ENCODE results near the gene PSEN1. TPM values are rescaled to one million over a fixed set of nuclear protein-coding genes. Genes with fewer than 3 reads are reported as not detected.

Gene PSEN1
- total and polyA plus RNA-seq, 10 of the 15 experiments (the other 5 are each of a cell fraction or from before 2014, with no cell fraction given) = 8.9 to 32.3 (median 21.8) TPM

DNA sequence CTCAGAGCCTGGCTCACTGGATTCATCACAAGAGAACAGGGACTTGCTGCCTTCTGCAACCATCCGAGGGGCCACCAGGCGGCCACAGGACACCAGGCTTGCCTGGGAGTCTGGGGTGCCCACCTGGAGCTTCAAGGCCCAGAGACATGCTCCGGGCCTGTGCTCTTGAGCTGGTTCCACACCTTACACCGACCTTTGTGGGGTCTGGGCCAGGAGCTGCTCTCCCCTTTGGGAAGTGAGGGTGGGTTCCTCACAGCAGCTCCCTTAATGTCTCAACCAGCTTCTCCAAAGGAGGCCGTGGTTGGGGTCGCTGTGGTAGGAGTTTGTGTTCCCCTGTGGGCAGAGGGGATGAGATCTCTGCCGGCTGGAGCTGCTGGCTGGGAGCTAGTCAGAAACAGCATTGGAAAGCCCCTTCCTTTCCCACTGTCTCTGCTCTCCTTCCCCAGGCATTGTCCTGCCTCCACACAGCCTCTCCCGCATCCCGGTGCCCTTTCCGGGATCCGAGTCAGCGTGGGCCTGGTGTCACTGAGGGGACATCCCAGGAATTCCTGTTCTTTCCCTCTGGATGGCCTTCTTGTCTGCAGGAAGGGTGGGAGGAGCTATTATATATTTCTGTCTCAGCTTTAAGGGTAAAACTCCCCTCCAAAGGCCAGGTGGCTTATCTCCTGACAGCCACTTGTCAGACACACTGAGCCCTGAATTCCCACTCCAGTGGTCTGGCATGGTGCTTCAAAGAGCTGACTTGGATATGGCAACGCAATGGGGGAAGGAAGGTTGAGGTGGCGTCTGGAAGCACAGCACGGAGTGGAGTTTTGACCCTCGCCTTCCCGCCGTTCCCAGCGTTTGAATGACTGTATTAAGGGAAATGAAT is 95.9 kb downstream of the PSEN1 start:
- POLR2A ChIA-PET = interaction anchor here (0.8 to 2.9 kb wide), 5 partner anchors 9 to 231 kb away, joined by 3 to 14 read pairs (median 5); no protein-coding TSS in a partner anchor
- no peak for TF ChIP-seq KAT2A (conservative IDR thresholded peaks at IDR 0.05; ENCODE audit: control insufficient read depth, low read depth, low read length)
- TF ChIP-seq ZZZ3 (IDR thresholded peaks at IDR 0.05; ENCODE audit: control insufficient read depth, insufficient read length, low read depth) = no peak
- TF ChIP-seq, protein P1, sequence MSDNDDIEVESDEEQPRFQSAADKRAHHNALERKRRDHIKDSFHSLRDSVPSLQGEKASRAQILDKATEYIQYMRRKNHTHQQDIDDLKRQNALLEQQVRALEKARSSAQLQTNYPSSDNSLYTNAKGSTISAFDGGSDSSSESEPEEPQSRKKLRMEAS (IDR thresholded peaks at IDR 0.05; ENCODE audit: low read depth, low read length) = no peak
- no peak for TF ChIP-seq KLF5 (IDR thresholded peaks at IDR 0.05; ENCODE audit: partially characterized antibody)
- no peak for TF ChIP-seq ZNF217 (IDR thresholded peaks at IDR 0.05)
- TF ChIP-seq, protein P2, sequence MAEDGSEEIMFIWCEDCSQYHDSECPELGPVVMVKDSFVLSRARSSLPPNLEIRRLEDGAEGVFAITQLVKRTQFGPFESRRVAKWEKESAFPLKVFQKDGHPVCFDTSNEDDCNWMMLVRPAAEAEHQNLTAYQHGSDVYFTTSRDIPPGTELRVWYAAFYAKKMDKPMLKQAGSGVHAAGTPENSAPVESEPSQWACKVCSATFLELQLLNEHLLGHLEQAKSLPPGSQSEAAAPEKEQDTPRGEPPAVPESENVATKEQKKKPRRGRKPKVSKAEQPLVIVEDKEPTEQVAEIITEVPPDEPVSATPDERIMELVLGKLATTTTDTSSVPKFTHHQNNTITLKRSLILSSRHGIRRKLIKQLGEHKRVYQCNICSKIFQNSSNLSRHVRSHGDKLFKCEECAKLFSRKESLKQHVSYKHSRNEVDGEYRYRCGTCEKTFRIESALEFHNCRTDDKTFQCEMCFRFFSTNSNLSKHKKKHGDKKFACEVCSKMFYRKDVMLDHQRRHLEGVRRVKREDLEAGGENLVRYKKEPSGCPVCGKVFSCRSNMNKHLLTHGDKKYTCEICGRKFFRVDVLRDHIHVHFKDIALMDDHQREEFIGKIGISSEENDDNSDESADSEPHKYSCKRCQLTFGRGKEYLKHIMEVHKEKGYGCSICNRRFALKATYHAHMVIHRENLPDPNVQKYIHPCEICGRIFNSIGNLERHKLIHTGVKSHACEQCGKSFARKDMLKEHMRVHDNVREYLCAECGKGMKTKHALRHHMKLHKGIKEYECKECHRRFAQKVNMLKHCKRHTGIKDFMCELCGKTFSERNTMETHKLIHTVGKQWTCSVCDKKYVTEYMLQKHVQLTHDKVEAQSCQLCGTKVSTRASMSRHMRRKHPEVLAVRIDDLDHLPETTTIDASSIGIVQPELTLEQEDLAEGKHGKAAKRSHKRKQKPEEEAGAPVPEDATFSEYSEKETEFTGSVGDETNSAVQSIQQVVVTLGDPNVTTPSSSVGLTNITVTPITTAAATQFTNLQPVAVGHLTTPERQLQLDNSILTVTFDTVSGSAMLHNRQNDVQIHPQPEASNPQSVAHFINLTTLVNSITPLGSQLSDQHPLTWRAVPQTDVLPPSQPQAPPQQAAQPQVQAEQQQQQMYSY (CRISPR knock-in tag; IDR thresholded peaks at IDR 0.05) = no peak
- TF ChIP-seq, protein P3, sequence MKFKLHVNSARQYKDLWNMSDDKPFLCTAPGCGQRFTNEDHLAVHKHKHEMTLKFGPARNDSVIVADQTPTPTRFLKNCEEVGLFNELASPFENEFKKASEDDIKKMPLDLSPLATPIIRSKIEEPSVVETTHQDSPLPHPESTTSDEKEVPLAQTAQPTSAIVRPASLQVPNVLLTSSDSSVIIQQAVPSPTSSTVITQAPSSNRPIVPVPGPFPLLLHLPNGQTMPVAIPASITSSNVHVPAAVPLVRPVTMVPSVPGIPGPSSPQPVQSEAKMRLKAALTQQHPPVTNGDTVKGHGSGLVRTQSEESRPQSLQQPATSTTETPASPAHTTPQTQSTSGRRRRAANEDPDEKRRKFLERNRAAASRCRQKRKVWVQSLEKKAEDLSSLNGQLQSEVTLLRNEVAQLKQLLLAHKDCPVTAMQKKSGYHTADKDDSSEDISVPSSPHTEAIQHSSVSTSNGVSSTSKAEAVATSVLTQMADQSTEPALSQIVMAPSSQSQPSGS (IDR thresholded peaks at IDR 0.05; ENCODE audit: low read length) = no peak
- TF ChIP-seq RUNX3 (IDR thresholded peaks at IDR 0.05; ENCODE audit: low read length) = peak; percentile 22; the same call in 1 of the 2 replicates
- no peak for TF ChIP-seq STAT1 (conservative IDR thresholded peaks at IDR 0.05)
- no peak for TF ChIP-seq FOXM1 (IDR thresholded peaks at IDR 0.05; ENCODE audit: low read depth, low read length)
- TF ChIP-seq PAX8 (IDR thresholded peaks at IDR 0.05) = no peak
- TF ChIP-seq, protein P4, sequence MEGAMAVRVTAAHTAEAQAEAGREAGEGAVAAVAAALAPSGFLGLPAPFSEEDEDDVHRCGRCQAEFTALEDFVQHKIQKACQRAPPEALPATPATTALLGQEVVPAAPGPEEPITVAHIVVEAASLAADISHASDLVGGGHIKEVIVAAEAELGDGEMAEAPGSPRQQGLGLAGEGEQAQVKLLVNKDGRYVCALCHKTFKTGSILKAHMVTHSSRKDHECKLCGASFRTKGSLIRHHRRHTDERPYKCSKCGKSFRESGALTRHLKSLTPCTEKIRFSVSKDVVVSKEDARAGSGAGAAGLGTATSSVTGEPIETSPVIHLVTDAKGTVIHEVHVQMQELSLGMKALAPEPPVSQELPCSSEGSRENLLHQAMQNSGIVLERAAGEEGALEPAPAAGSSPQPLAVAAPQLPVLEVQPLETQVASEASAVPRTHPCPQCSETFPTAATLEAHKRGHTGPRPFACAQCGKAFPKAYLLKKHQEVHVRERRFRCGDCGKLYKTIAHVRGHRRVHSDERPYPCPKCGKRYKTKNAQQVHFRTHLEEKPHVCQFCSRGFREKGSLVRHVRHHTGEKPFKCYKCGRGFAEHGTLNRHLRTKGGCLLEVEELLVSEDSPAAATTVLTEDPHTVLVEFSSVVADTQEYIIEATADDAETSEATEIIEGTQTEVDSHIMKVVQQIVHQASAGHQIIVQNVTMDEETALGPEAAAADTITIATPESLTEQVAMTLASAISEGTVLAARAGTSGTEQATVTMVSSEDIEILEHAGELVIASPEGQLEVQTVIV (IDR thresholded peaks at IDR 0.05; ENCODE audit: borderline replicate concordance, partially characterized antibody) = no peak
- no peak for TF ChIP-seq HCFC1 (IDR thresholded peaks at IDR 0.05; ENCODE audit: low read length)
- no peak for TF ChIP-seq PML (IDR thresholded peaks at IDR 0.05; ENCODE audit: low read length)
- TF ChIP-seq TCF3 (IDR thresholded peaks at IDR 0.05; ENCODE audit: borderline replicate concordance, insufficient read depth, low read depth, low read length) = 0 out of 2 replicates have a peak, but pooled peaks have one; percentile 39

More for the DNA sequence above, 95.9 kb downstream of the PSEN1 start:
- RAD21 ChIA-PET (ENCODE audit: unreplicated experiment) = interaction anchor here (0.5 to 3.0 kb wide), 23 partner anchors 9 to 401 kb away, joined by 3 to 55 read pairs (median 4); partner anchors contain the start of genes NUMB, PSEN1 and RBM25
- Histone ChIP-seq H3K9me3 (replicated peaks; ENCODE audit: control insufficient read depth, insufficient read depth, low read length) (no peaks in the 10 kb centered on the region), H3K27me3 (replicated peaks in 1 of 2; ENCODE audit: control insufficient read depth in 2 of 2, insufficient read depth in 2 of 2, low read length in 1 of 2) (peaks cover 4 to 13% of the 10 kb centered on the region in 2 experiments), H3K9ac (ENCODE audit: control insufficient read depth, insufficient read depth, low read length) (no peak overlapping the region), H3K4me1 (ENCODE audit: control insufficient read depth, insufficient read depth, low read length) (peaks cover 6% of the 10 kb centered on the region), H3K36me3 (ENCODE audit: control insufficient read depth in 2 of 2, insufficient read depth in 2 of 2, low read length in 1 of 2) (no peaks in the 10 kb centered on the region; a peak in 2 of 4 replicates), H3K27ac (ENCODE audit: control insufficient read depth, insufficient read depth) (no peak overlapping the region), H3K4me3 (no peak overlapping the region), H2AFZ (ENCODE audit: control insufficient read depth, low read depth, low read length) (no peak overlapping the region), H3K4me2 (ENCODE audit: control insufficient read depth, insufficient read depth) (no peak overlapping the region), H4K20me1 (ENCODE audit: control insufficient read depth, insufficient read depth) (no peaks in the 10 kb centered on the region), H3K79me2 (ENCODE audit: control insufficient read depth, insufficient read depth, low read length) (no peaks in the 10 kb centered on the region)
- in situ Hi-C loops (cut with MboI) = no loop called here
- 53% methylated on average over 19 of the region's 19 CpGs for WGBS (ENCODE audit: insufficient coverage, insufficient replicate concordance, low lambda C conversion rate, missing lambda C conversion rate)
- BruUV-seq (replicated peaks) = no TSS peak
- FAIRE-seq (no peak), ATAC-seq (peak; percentile 88), DNase-seq (ENCODE audit: low read depth, low spot score) (no peak)
- SMC1A ChIA-PET (ENCODE audit: uncharacterized antibody, unreplicated experiment) = interaction anchor here (0.7 to 5.2 kb wide), 23 partner anchors 9 to 401 kb away, joined by 3 to 75 read pairs (median 4); no protein-coding TSS in a partner anchor
- CTCF ChIA-PET = interaction anchor here (0.6 to 6.6 kb wide), 32 partner anchors 10 to 263 kb away, joined by 3 to 75 read pairs (median 4); no protein-coding TSS in a partner anchor
- intact Hi-C loops (cut with micrococcal nuclease; ENCODE audit: unreplicated experiment) = loop anchor here (5.0 kb wide), 1 partner anchor 240 kb away; no protein-coding TSS in a partner anchor

Data from GM12878 (cell line).